Stimulated activated CD4-positive, alpha-beta T cell treated with anti-CD3 and anti-CD28 coated beads, TNF-alpha, amount 100 ng/mL, for 1 hour (primary cell): ENCODE data around the gene HDAC3.

Experiments
- DNase-seq, 3 donors: peaks; one replicate each; pipeline ENCODE4 v3.0.0-alpha.2; 2020; ENCODE audit warnings: low read depth in 3 of 3, low spot score in 1 of 3

The HDAC3 gene

DNA sequence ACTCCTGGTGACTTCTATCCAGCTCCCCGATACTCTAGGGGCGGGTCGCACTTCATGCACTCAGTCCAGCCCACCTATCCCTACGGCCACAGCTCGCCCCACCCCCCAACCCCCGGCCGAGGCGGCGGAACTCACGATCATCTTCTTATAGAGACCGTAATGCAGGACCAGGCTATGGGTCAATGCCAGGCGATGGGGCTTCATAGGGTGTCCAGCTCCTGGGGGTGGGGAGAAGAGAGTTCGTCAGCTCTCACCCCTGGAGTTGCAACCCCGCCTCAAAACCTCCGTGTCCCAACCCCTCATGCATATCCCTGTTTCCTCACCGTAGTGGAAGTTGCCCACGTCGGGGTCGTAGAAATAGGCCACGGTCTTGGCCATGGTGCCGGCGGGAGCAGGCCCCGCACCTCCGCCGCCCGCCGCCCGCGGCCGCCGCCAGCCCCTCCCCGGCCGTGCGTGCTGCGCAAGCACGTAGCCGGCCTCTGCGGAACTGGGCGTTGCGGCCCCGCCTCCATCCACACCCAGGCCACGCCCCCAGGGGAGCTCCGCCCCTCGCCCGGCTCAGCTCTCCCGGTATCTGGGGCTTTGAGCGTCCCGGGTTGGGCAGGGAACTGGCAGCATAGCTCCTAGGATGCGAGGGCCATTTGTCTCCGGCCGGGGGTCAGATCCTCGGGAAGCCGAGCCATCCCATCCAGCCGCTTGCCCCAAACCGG is at the start of gene HDAC3, which contains the start of gene RELL2:
Gene HDAC3, minus strand, starts transcription at position 437 of the 710 bp plus-strand sequence. Its CDS starts 59 bp downstream, at position 378.
Gene RELL2, plus strand, starts transcription at position 585 of the 710 bp plus-strand sequence. CDS start 1,229 bp downstream, outside the sequence.
- DNase-seq = peak; percentile 77 to 98 (median 88)

DNA sequence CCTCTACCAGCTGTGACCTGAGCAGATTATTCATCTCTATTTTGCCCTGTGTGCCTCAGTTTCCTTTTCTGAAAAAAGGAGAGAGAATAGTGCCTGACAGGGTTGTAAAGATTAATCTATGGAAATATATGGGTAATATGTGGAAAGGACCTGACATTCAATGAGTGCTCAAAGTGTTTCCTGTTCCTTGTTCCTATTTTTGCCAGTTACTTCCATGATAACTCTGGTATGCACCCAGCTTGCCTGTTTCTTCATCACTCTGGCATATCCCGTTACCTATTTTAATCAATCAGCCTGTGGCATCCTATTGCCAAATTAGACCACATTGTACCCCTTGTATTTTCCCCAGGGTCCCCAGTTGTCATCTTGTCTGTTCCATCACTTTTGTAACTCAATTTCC is 48.9 kb upstream of the HDAC3 start:
- DNase-seq = no peak

DNA sequence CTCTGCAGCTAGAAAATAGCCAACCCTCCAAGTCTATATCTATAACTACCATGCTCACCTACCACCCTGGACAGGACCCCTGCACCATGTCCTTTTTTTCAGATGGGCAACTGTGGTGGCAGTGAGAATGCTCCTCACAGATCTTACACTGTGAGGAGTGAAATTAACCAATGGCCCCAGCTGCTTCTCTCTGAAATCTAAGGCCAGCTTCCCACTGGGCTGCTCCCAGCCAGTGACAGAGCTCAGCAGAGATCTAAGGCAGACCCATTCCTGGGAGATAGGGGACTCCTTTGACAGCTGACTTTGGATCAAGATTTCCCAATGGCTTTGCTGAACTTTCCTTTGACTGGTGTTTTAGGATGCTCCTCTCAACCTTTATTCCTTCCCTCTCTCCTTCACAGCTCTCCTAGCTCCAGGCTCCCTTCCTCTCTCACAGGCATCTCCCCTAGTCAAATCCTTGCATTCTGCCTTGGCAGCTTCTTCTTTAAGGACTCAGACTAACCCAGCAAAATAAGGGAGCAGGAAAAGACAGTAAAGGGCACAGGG is 47.0 kb upstream of the HDAC3 start:
- no peak for DNase-seq

DNA sequence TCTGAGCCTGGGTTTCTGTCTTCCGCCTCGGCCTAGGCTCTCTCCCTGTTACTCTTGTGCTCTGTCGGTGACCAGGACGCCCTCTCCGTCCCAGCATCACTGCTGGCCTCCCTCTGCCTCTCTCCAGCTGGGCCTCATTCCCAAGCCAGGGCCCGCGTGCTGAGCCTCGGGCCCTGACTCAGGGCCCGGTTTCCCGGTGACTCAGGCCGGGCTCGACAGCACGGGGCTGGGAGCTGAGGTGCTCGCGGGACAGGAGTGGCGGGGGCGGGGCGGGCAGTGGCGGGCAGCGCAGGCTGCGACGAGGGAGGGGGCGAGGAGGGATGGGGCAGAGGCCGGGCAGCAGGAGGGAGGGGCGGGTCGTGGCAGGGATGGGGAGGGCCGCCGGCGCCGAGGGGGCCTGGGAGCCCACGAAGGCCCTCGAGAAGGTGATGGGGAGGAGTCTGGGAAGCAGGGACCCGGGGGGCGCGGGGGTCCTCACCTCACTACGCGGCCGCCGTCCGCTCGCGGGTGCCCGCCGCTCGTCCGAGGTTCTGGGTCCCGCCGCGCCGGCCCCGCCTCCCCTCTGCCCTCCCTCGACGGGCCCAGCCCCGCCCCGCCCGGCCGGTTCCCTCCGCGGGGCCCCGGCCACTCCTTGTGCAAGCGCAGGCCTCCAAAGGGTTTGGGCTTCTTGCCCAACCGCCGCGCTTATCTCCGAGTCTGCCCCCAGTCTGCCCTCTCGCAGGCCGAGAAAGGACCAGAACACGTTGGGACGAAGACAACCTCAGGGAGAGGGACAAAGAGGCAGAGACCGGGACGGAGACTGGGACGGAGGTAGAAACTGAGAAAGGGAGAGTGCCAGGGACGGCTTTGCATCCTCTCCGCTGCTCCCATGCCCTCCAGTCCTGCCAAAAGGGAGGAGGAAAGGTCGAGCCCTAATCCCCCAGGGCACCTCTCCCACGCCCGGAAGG is 45.3 kb upstream of the HDAC3 start, which contains the start of gene ARAP3:
Gene ARAP3, minus strand, starts transcription at position 536 of the 947 bp plus-strand sequence. CDS start 1,744 bp downstream, outside the sequence.
- no peak for DNase-seq

DNA sequence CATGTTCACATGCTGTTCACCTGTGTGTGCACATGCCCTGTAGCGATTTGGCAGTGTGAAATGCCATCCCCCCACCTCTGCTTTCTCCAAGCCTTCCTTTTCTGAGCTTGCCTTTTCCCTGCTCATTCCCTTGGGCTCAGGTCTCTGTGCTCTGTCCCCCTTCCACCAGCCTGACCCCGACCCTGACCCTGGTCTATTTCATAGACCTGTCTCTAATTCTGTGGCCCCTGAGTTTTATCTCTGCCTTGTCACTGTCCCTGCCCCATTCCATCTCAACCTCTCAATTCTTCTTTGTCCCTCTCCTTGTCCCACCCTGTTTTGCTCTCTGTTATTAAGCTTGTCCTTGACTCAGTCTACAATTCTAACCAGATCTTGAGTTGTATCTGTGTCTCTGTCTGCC is 44.6 kb upstream of the HDAC3 start:
- no peak for DNase-seq

DNA sequence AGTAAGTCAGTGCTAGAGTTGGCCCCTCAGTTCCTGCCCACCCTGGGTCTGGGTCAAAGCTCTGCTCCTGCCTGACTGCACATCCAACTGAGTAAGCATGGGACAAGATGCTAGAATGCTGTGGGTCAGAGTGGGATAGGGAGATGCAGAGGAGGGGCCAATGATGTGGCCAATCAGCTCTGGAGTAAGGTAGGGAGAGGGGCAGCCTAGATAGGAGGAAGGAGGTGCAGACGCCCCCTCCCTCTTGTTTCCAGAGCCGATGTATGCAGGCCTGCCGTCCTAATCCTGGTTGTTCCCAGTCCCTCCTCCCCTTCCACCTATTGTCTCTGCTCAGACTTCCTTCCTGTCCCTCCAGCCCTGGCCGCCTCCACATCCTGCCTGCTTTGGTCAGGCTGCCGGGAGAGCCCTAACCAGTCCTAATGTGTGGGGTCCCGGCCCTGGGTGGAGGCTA is 44.1 kb upstream of the HDAC3 start:
- DNase-seq = no peak

DNA sequence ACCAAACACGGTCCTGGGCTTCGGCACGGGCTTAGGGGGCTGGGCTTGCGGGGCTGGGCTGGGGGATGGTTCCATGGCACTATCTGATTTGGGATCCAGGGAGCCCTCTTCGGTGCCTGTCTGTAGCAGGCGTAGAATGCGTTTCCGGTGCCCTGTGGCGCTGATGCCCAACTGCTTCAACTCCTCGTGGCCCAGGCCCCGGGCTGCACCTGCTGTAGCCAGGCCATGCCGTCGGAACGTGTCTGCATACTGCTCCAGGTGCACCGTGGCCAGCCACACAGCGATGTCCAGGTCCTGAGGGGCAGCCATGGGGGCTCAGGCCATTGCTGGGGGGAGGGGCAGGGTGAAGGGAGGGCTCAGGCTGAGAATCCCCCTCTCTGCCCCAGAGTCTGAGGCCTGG is 43.5 kb upstream of the HDAC3 start:
- DNase-seq = no peak

DNA sequence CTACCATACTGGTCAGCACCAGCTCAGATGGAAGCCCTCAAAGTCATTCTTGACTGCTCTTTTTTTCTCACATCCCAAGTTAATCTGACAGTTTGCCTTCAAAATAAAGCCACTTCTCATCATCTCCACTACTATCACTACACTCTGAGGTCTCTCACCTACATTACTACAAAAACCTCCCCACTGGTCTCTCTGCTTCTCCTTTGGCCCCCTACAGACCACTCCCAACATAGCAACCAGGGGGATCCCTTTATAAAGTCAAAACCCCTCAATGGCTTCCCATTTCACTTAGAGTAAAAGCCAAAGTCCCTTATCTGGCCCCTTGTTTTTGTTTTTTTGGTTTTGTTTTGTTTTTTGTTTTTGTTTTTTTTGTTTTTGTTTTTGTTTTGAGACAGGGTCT is 40.8 kb upstream of the HDAC3 start:
- no peak for DNase-seq

DNA sequence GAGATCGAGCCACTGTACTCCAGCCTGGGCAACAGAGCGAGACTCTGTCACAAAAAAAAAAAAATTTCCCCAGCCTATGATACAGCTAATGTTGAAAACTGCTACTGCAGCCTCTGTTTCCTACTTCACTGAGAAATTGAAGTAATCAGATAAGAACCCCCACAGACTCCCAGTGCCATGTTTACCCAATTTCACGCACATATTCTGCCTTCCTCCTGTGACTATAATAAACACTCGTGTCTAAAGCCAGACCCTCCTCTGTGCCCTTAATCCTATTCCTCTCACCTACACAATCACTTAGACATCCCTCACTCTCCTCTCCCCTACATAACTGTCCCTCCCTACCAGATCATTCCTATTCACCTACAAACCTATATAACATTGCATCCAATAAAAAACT is 39.0 kb upstream of the HDAC3 start:
- no peak for DNase-seq

DNA sequence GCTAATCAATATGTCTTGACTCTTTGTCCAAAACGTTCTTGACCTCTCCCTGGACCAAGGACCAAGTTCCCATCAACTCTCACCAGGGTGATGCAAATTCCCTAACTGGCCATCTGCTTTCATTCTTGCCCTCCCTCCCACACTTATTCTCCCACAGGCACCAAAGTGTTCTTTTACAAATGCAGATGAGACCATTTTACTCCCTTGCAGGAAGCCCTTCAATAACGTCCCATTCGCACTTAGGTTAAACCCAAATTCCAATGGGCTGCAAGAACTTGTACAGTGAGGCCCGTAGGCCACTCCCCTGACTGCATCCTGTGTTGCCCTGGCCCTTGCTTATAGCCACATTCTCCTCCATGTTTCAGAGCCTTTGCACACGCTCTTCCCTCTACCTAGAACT is 38.1 kb upstream of the HDAC3 start:
- no peak for DNase-seq

DNA sequence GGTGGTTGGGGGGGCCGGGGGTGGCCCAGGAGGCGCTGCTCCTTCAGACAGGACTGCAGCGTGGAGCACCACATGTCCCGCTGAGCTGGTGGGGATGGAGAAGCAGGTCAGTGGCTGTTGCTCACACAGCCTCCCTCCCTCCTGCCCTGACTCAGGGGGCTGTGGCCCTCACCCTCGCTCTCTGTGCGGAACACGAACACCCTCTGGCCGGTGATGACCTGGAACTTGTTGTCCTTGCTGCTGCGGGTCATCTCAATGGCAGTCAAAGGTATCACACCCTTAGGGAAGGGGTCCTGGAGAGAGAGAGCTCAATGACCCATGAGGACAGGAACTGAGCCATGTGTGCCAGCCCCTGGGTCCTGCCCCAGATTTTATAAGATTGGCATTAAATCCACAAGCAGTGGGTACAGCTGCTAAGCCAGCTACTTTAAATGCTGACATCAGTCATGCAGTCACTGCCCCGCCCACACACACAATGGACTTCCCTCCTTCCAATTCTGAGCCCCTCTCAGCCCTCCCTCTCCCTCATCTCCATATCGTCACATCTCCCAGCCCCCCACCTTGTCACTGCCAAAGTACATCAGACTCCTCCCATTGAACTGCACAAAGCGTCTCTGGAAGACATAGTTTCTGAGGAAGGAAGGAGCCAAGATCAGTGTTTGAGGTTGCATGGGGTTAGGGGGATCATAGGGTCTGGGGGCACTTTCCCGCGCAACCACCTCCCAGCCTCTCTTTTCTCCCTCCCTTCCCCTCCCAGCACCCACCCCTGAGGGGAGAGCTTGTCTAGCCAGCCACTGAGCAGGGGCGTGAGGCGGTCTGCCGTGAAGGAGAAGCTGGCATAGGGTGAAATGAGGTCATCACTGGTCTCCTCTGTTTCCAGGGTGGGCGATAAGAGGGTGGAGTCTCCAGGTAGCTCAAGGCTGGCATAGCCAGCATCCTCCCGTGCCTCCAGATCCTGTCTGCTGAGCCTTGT is 36.5 kb upstream of the HDAC3 start:
- DNase-seq = no peak

DNA sequence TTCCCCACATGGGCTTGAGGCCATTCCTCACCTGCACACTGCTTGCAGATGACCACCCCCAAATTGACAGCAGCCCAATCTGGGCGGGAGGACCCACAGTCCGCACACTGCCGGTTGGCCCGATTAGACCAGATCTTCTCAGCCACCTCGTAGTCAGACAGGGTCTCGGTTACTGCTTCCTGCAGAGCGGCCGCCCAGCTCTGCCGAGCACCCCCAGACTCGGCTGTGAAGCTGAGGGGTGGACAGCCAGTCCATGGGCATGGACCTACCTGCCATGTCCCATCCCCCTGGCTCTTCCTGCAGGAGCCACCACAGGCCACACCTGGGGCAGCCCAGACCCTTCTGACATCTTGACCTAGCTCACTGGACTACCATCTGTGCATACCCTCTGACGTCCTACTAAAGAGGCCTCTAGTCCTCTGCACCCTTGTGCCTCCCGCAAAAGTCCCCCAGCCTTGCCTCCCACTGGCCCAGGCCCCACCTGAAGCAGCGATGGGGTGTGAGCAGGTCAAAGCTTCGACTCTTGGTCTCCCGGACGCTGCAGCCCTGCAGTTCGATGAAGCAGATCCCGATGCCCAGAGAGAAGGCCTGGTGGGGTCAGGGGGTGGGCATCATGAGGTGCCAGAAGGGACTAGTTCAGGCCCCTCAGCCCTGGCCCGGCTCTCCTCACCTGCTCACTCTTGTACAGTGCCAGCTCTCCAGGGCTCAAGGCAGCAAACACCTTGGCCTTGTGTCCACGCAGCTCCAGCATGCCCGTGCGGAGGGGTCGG is 35.6 kb upstream of the HDAC3 start:
- DNase-seq = no peak

DNA sequence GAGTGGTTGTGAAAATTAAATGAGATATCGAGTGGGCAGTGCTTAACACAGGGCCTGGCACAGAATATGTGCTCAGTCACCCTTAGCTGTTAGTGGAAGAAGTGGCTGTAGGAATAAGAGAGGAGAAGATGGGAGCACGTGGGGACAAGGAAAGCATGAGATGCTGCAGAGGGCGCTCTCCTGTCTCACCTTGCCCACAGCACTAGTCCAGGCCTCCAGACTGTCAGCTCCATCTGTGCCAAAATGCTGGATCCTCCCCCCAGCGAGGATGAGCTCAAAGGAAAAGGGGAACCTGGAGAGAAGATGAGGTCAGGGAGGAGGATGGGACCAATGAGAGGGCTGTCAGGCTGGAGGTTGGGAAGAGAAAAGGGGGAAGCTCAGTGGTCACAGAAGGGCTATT is 32.9 kb upstream of the HDAC3 start:
- no peak for DNase-seq

DNA sequence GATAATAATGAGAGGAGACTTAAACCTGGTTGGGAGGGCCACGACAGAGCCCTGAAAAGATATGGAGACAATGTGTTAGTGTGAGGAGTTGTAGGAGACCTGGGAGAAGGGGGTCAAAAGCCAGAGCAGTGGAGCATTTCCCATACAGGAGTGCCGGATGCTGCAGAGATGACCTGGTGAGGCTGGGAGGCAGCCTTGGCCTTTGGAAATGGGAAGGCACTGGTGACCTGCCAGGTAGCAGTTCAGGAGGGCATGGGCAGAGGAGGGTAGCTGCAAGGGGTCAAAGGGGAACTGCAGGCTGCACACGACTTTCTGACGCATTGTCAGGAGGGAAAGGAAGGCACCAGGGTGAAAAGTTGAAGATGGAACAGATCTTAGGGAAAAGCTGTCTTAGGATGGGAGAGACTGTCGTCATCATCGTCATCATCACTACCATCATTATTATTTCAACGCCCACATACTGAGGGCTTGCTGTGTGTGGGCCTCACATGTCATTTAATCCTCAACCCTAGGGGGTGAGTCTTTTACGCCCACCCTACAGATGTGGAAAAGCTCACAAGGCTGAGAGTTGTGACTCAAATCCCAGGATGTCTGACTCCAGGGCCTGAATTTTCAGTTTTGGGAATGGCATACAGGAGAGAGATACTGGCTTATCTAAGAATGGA is 32.1 kb upstream of the HDAC3 start:
- no peak for DNase-seq

DNA sequence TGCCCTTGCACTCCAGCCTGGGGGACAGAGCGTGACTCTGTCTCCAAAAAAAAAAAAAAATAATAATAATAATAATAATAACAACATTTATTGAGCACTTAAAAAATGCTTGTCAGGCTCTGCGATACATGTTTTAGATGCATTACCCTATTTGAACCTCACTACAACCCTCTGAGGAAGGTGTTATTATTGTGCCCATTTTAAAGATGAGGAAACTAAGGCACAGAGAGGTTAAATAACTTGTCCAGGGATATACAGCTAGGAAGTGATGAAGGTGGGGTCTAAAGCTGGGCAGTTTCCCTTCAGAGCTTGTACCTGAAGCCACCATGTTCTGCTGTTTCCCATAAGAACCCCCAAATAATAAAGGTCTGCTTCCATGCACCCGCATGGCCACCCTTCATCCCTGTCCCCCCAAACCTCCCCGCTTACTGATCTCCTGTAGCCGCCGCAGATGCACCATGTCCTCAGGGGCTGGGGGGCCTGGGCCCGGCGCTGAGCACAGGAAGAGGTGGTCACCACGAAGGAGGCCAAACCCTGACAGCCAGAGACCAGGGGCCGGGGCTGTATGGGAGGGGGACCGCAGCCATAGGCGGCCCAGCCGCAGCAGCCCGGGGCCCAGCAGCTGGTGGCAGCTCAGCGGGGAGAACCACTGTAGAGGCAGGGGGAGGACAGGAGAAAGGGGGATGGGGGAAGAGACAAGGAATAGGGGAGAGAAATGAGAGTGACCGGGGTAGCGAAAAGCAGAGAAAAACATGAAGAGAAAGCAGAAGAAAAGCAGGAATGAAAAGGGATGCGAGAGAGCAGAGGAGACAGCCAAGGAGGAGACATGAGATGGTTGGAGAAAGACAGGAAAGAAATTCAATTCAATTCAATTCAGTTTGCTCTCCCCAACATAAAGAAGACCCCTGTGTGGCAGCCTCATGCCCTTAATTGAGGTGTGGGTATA is 29.6 kb upstream of the HDAC3 start:
- no peak for DNase-seq

DNA sequence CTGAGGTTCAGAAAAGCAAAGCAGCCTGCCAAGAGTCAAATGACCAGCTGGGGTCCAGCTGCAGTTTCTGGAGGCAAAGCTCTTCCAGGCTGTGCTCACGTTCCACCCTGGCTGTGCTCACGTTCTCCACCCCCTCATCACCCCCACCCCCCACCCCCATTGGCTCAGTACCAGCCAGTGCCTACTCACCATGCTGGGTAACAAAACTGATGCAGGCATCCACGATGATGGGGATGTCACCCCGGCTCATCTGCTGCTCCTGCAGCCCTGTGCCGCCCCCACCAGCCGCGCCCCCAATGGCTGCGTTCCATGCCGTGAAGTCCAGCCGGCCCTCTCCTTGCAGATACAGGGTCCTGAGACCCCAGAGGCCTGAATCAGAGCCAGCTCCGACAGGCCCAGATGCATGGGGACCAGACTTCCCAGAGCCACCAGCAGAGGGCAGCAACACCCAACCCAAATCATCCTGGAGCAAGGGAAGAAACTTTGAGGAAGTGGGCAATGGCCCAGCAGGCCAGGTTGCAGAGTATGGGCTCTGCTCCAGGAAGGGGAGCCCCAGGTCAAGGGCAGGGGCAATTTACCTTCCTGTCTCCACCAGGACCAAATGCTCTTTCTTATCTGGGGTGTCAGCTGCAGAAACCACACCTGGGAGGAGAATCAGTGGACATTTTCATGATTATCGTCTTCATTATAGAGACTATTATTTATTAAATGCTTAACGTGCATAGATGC is 28.2 kb upstream of the HDAC3 start:
- DNase-seq = peak; percentile 33 to 64 (median 54)

DNA sequence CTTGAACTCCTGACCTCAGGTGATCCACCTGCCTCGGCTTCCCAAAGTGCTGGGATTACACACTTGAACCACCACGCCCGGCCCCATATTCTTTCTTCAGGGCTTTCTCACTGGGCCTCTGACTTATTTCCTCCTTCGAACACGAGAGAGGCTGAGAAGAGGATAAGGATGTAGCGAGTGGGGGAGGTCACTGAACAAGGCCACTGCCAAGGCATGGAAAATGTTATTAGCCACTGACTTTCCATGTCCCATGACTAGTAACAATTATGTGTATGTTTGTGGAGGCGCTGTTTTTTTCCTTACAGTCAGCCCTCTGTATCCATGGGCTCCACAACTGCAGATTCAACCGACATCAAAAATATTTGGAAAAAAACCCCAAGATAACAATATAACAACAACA is 26.9 kb upstream of the HDAC3 start:
- no peak for DNase-seq
